GM21447 (cell line): ENCODE data around the gene CAV2.

Experiments
- ATAC-seq: cut with Tn5 transposase; IDR thresholded peaks from one replicate; pipeline ENCODE4 v1.9.1; 2021; ENCODE audit not compliant: unreplicated experiment

The CAV2 gene

GRCh38 chr7:116545411-116545993 is 46.0 kb downstream of the CAV2 start:
- no peak for ATAC-seq

GRCh38 chr7:116546054-116546453 is 46.5 kb downstream of the CAV2 start:
- ATAC-seq, result no peak

GRCh38 chr7:116546916-116547315 is 47.4 kb downstream of the CAV2 start:
- ATAC-seq, result no peak

GRCh38 chr7:116547347-116547746 is 47.8 kb downstream of the CAV2 start:
- no peak for ATAC-seq

- peak; percentile 97 for ATAC-seq
Observed at GRCh38 chr7:116548506-116548905, 49.0 kb downstream of the CAV2 start.

GRCh38 chr7:116549370-116549769 is 49.8 kb downstream of the CAV2 start:
- no peak for ATAC-seq

- ATAC-seq, result no peak
Observed at GRCh38 chr7:116551692-116552091, 52.2 kb downstream of the CAV2 start.

- ATAC-seq, result no peak
Observed at GRCh38 chr7:116552602-116553001, 53.1 kb downstream of the CAV2 start.

GRCh38 chr7:116553168-116553964 is 53.8 kb downstream of the CAV2 start:
- no peak for ATAC-seq

GRCh38 chr7:116554436-116554835 is 54.9 kb downstream of the CAV2 start:
- ATAC-seq, result no peak

GRCh38 chr7:116554911-116555310 is 55.4 kb downstream of the CAV2 start:
- ATAC-seq, result no peak

GRCh38 chr7:116557066-116557585 is 57.6 kb downstream of the CAV2 start:
- no peak for ATAC-seq

GRCh38 chr7:116557901-116558300 is 58.4 kb downstream of the CAV2 start:
- no peak for ATAC-seq
